ENCODE data around the gene SMOC1.

The SMOC1 gene

GRCh38 chr14:69879175-69880043 is at the start of gene SMOC1:
TSS of gene SMOC1 (plus strand) at chr14:69879416. CDS start at chr14:69879679, 263 bp downstream.
- DNase-seq (ENCODE audit: low read depth in 1 of 2, low spot score in 1 of 2) = no peak

- DNase-seq (ENCODE audit: low read depth in 1 of 2, low spot score in 1 of 2) = no peak
Observed at GRCh38 chr14:69838881-69839416, 40.3 kb upstream of the SMOC1 start.

GRCh38 chr14:69839661-69840060 is 39.6 kb upstream of the SMOC1 start:
- no peak for DNase-seq (ENCODE audit: low read depth in 1 of 2, low spot score in 1 of 2)

GRCh38 chr14:69841656-69842055 is 37.6 kb upstream of the SMOC1 start:
- DNase-seq (ENCODE audit: low read depth in 1 of 2, low spot score in 1 of 2) = no peak

- DNase-seq (ENCODE audit: low read depth in 1 of 2, low spot score in 1 of 2) = no peak
Observed at GRCh38 chr14:69842686-69843420, 36.4 kb upstream of the SMOC1 start.

GRCh38 chr14:69844171-69844570 is 35.0 kb upstream of the SMOC1 start:
- DNase-seq (ENCODE audit: low read depth in 1 of 2, low spot score in 1 of 2) = no peak

- DNase-seq (ENCODE audit: low read depth in 1 of 2, low spot score in 1 of 2) = no peak
Observed at GRCh38 chr14:69845050-69845581, 34.1 kb upstream of the SMOC1 start.

- no peak for DNase-seq (ENCODE audit: low read depth in 1 of 2, low spot score in 1 of 2)
Observed at GRCh38 chr14:69845787-69846186, 33.4 kb upstream of the SMOC1 start.

- DNase-seq (ENCODE audit: low read depth in 1 of 2, low spot score in 1 of 2) = no peak
Observed at GRCh38 chr14:69848156-69848555, 31.1 kb upstream of the SMOC1 start.

GRCh38 chr14:69848903-69849391 is 30.3 kb upstream of the SMOC1 start:
- no peak for DNase-seq (ENCODE audit: low read depth in 1 of 2, low spot score in 1 of 2)

GRCh38 chr14:69850086-69850735 is 29.0 kb upstream of the SMOC1 start:
- no peak for DNase-seq (ENCODE audit: low read depth in 1 of 2, low spot score in 1 of 2)

GRCh38 chr14:69850736-69851112 is 28.5 kb upstream of the SMOC1 start:
- DNase-seq (ENCODE audit: low read depth in 1 of 2, low spot score in 1 of 2) = no peak

- DNase-seq (ENCODE audit: low read depth in 1 of 2, low spot score in 1 of 2) = no peak
Observed at GRCh38 chr14:69852531-69853321, 26.5 kb upstream of the SMOC1 start.

GRCh38 chr14:69853774-69854173 is 25.4 kb upstream of the SMOC1 start:
- no peak for DNase-seq (ENCODE audit: low read depth in 1 of 2, low spot score in 1 of 2)

- no peak for DNase-seq (ENCODE audit: low read depth in 1 of 2, low spot score in 1 of 2)
Observed at GRCh38 chr14:69854598-69854997, 24.6 kb upstream of the SMOC1 start.

- no peak for DNase-seq (ENCODE audit: low read depth in 1 of 2, low spot score in 1 of 2)
Observed at GRCh38 chr14:69855180-69855832, 23.9 kb upstream of the SMOC1 start.

GRCh38 chr14:69858801-69859200 is 20.4 kb upstream of the SMOC1 start:
- no peak for DNase-seq (ENCODE audit: low read depth in 1 of 2, low spot score in 1 of 2)

GRCh38 chr14:69859591-69859990 is 19.6 kb upstream of the SMOC1 start:
- no peak for DNase-seq (ENCODE audit: low read depth in 1 of 2, low spot score in 1 of 2)

GRCh38 chr14:69860221-69860620 is 19.0 kb upstream of the SMOC1 start:
- no peak for DNase-seq (ENCODE audit: low read depth in 1 of 2, low spot score in 1 of 2)

GRCh38 chr14:69861025-69861569 is 18.1 kb upstream of the SMOC1 start:
- no peak for DNase-seq (ENCODE audit: low read depth in 1 of 2, low spot score in 1 of 2)

Data from stimulated activated CD4-positive, alpha-beta T cell treated with anti-CD3 and anti-CD28 coated beads, Interleukin-15, amount 100 ng/mL, for 1 hour (primary cell).